GM18951 (cell line): Measurements from ENCODE around the gene DNAH2.

Experiments
- POLR2A ChIP-seq: IDR thresholded peaks from 4 replicates; pipeline ENCODE4 v1.6.1; 2011; ENCODE audit warnings: mild to moderate bottlenecking; ENCODE audit not compliant: insufficient read length, insufficient read depth; ENCODE audit errors: extremely low read depth
- in situ Hi-C: fragments of 300-500 bp; cut with MboI; formaldehyde crosslinking; loops from one replicate; pipeline ENCODE4 v1.12.0; 2022; ENCODE audit warnings: low sequenced_read_pairs, mixed read lengths, inconsistent platforms; ENCODE audit not compliant: unreplicated experiment

The DNAH2 gene

GRCh38 chr17:7833011-7833794 is 115.7 kb downstream of the DNAH2 start:
- in situ Hi-C loops, result no loop called here
- TF ChIP-seq POLR2A, result no peak

- in situ Hi-C loops, result no loop called here
- no peak for TF ChIP-seq POLR2A
These were observed 116.4 kb downstream of the DNAH2 start, which contains the start of gene KDM6B for GRCh38 chr17:7833795-7834541. Gene KDM6B (plus strand): TSS chr17:7834217. CDS start chr17:7845555, 11,338 bp downstream.

GRCh38 chr17:7834542-7834956 is 117.0 kb downstream of the DNAH2 start:
- peak; percentile 37 for TF ChIP-seq POLR2A
- in situ Hi-C loops, result no loop called here

GRCh38 chr17:7834957-7835813 is 117.6 kb downstream of the DNAH2 start:
- no peak for TF ChIP-seq POLR2A
- in situ Hi-C loops, result no loop called here

- in situ Hi-C loops, result no loop called here
- peak; percentile 64 for TF ChIP-seq POLR2A
These were observed 118.5 kb downstream of the DNAH2 start for GRCh38 chr17:7835814-7836595.

- no peak for TF ChIP-seq POLR2A
These were observed 119.3 kb downstream of the DNAH2 start for GRCh38 chr17:7836596-7837407.

GRCh38 chr17:7837408-7838088 is 120.0 kb downstream of the DNAH2 start:
- TF ChIP-seq POLR2A, result peak; percentile 8
- in situ Hi-C loops, result no loop called here

More at GRCh38 chr17:7836596-7837407, 119.3 kb downstream of the DNAH2 start:
- in situ Hi-C loops, result no loop called here

- in situ Hi-C loops, result no loop called here
- peak; percentile 18 for TF ChIP-seq POLR2A
These were observed 120.8 kb downstream of the DNAH2 start for GRCh38 chr17:7838090-7839075.

- no peak for TF ChIP-seq POLR2A
- in situ Hi-C loops, result no loop called here
These were observed 121.8 kb downstream of the DNAH2 start for GRCh38 chr17:7839190-7839875.

- in situ Hi-C loops, result no loop called here
- TF ChIP-seq POLR2A, result no peak
These were observed 122.3 kb downstream of the DNAH2 start for GRCh38 chr17:7839876-7840261.
